Measurements from ENCODE around the gene FXYD5. TPM values are rescaled to one million over a fixed set of nuclear protein-coding genes. Genes with fewer than 3 reads are reported as not detected.

FXYD5 gene
- total and polyA plus RNA-seq, 9 of the 15 experiments (the other 6 are each of a cell fraction or from before 2014, with no cell fraction given), result 104 to 537 (median 174) TPM

DNA sequence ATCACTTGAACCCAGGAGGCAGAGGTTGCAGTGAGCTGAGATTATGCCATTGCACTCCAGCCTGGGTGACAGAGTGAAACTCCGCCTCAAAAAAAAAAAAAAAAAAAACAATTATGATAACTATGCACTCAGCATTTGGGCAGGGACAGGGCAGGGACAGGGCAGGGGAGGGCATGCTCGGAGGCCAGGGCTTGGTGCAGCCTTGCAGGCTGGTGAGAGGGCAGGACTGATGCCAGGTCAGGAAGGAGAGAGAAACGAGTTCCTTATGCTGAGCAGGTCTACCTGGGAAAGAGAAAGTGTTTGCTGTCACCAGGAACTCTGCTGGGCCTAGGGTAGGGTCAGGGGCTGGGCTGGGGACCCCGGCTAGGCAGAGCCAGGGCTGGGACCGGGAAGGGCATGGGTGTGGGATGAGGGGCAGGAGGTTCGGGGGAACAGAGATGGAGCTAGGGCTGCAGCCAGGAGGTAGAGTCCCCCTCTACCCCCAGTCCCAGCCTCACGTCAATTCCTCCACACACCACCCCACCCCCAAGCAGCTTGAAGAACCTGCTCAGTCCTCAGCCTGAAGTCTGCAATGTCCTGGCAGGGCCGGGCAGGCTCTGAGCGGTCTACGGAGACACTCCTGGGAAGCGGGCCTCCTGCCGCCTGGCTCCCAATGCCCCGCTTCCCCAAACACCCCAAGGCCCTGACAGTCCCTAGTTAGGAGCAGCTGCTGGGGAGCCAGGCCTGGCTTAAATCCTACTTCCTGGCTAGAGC lies 36.1 kb upstream of the FXYD5 start (continued):
- no peak for TF ChIP-seq MGA (IDR thresholded peaks at IDR 0.05)
- TF ChIP-seq TRIM28 (IDR thresholded peaks at IDR 0.05), result no peak
- no peak for TF ChIP-seq KLF10 (CRISPR knock-in tag; IDR thresholded peaks at IDR 0.05)
- TF ChIP-seq U2AF1 (optimal IDR thresholded peaks at IDR 0.05; ENCODE audit: low read depth, low read length), result no peak
- TF ChIP-seq NFYB (IDR thresholded peaks at IDR 0.05; ENCODE audit: extremely low read depth, insufficient read length), result no peak
- TF ChIP-seq ETV1 (tag; conservative IDR thresholded peaks at IDR 0.05; ENCODE audit: low read depth), result no peak
